Left lung (tissue), 10 donors: ENCODE results near the gene PAX3. TPM values are rescaled to one million over a fixed set of nuclear protein-coding genes. Genes with fewer than 3 reads are reported as not detected.

Experiments
- ATAC-seq: fragments of 200-7000 bp; cut with Tn5 transposase; one replicate; pipeline ENCODE4 v1.9.1; 2020; ENCODE audit warnings: moderate library complexity
- DNase-seq, 4 donors: peaks; one replicate each; pipeline ENCODE4 v3.0.0-alpha.2; 2013 to 2020
- H3K27ac ChIP-seq, 2 donors: fragments of 200-600 bp; sonication (generic) in 1 of 2; one replicate each; pipeline versions ENCODE4 v1.5.0 to v1.8.0; 2020 to 2021
- H3K27me3 ChIP-seq, 2 donors: fragments of 200-600 bp; sonication (generic) in 1 of 2; one replicate each; pipeline versions ENCODE4 v1.5.0 to v1.8.0; 2020 to 2021
- H3K36me3 ChIP-seq, 2 donors: fragments of 200-600 bp; sonication (generic) in 1 of 2; one replicate each; pipeline versions ENCODE4 v1.5.0 to v1.8.0; 2020 to 2021
- H3K4me1 ChIP-seq, 2 donors: fragments of 200-600 bp; one replicate each; pipeline ENCODE4 v1.8.0; 2021
- H3K4me3 ChIP-seq, 2 donors: fragments of 200-600 bp; sonication (generic) in 1 of 2; one replicate each; pipeline versions ENCODE4 v1.5.0 to v1.8.0; 2020 to 2021; ENCODE audit warnings: mild to moderate bottlenecking in 1 of 2
- H3K9me3 ChIP-seq, 2 donors: fragments of 200-600 bp; sonication (generic) in 1 of 2; one replicate each; pipeline versions ENCODE4 v1.5.0 to v1.8.0; 2020 to 2021
- CTCF ChIP-seq, 2 donors: fragments of 200-600 bp; sonication (generic) in 1 of 2; IDR thresholded peaks; one replicate each; pipeline versions ENCODE4 v1.5.0 to v1.8.0; 2021; ENCODE audit warnings: antibody characterized with exemption in 2 of 2
- intact Hi-C, 2 donors: fragments of 100-400 bp; cut with DNase I; formaldehyde crosslinking; loops; one replicate each; pipeline versions ENCODE4 v1.11.2 to v1.14.2; 2022
- polyA plus RNA-seq, 6 donors: library from polyadenylated mRNA; unstranded; fragments of 120-200 nt; gene quantifications; one replicate each; pipeline ENCODE4 v1.2.1, GENCODE V29; 2013; ENCODE audit not compliant: insufficient read length in 6 of 6
- total RNA-seq, 2 donors: library from RNA; stranded (reverse); fragmentation: NEBNext Ultra II Directional; extraction: Animal tissue kit (Norgen Biotek cat#: 25700); gene quantifications; one replicate each; pipeline ENCODE4 v1.2.1, GENCODE V29; 2021
- donor health status: DM: no; HTN: yes; CAD: no.
- donor health status: DM: no; HTN: no; CAD: no.

PAX3 gene
- total and polyA plus RNA-seq, 8 donors: 0.13 to 0.20 (median 0.14) TPM; not detected in 5

GRCh38 chr2:222293660-222294630 lies 4.9 kb downstream of the PAX3 start:
- no peak overlapping the region for H3K4me3 ChIP-seq
- H3K4me1 ChIP-seq: peaks cover 13 to 42% of the 10 kb centered on the region in 2 donors
- no peak for TF ChIP-seq CTCF (IDR thresholded peaks at IDR 0.05)
- H3K27ac ChIP-seq: no peak overlapping the region
- peaks cover 94 to 100% of the 10 kb centered on the region in 2 donors for H3K27me3 ChIP-seq
- intact Hi-C loops: no loop called here
- ATAC-seq (no peak), DNase-seq (peak in 1 of 4 donors; percentile 58)
- H3K9me3 ChIP-seq: no peaks in the 10 kb centered on the region
- H3K36me3 ChIP-seq: no peaks in the 10 kb centered on the region

GRCh38 chr2:222292149-222293134 lies 6.4 kb downstream of the PAX3 start:
- TF ChIP-seq CTCF (IDR thresholded peaks at IDR 0.05): no peak
- H3K27me3 ChIP-seq: peaks cover 94 to 100% of the 10 kb centered on the region in 2 donors
- no peak for ATAC-seq

GRCh38 chr2:222291485-222291841 lies 7.3 kb downstream of the PAX3 start:
- ATAC-seq (no peak), DNase-seq (no peak)
- peaks cover 8 to 19% of the 10 kb centered on the region in 2 donors for H3K4me1 ChIP-seq
- intact Hi-C loops: no loop called here
- no peak overlapping the region for H3K27ac ChIP-seq
- no peak overlapping the region for H3K4me3 ChIP-seq
- H3K27me3 ChIP-seq: peaks cover 92 to 100% of the 10 kb centered on the region in 2 donors
- H3K9me3 ChIP-seq: no peaks in the 10 kb centered on the region
- TF ChIP-seq CTCF (IDR thresholded peaks at IDR 0.05): no peak
- H3K36me3 ChIP-seq: no peaks in the 10 kb centered on the region

More at GRCh38 chr2:222292149-222293134, 6.4 kb downstream of the PAX3 start:
- no peaks in the 10 kb centered on the region for H3K9me3 ChIP-seq
- H3K4me3 ChIP-seq: no peak overlapping the region
- peaks cover 8 to 27% of the 10 kb centered on the region in 2 donors for H3K4me1 ChIP-seq
- H3K36me3 ChIP-seq: no peaks in the 10 kb centered on the region
- DNase-seq: no peak
- no peak overlapping the region for H3K27ac ChIP-seq
- intact Hi-C loops: no loop called here

- Histone ChIP-seq H3K27ac (no peak overlapping the region), H3K9me3 (no peaks in the 10 kb centered on the region), H3K4me1 (peaks cover 7 to 13% of the 10 kb centered on the region in 2 donors), H3K27me3 (peaks cover 92 to 100% of the 10 kb centered on the region in 2 donors), H3K4me3 (no peak overlapping the region), H3K36me3 (no peaks in the 10 kb centered on the region)
- intact Hi-C loops: no loop called here
- no peak for TF ChIP-seq CTCF (IDR thresholded peaks at IDR 0.05)
- DNase-seq (no peak), ATAC-seq (no peak)
Observed at GRCh38 chr2:222290736-222291484, 7.9 kb downstream of the PAX3 start.
